ENCODE results near the gene HDAC3. TPM values are rescaled to one million over a fixed set of nuclear protein-coding genes. Genes with fewer than 3 reads are reported as not detected.

The HDAC3 gene
- polyA plus RNA-seq, 4 donors: 39.0 to 65.0 (median 49.6) TPM

GRCh38 chr5:141654298-141654697 is 17.6 kb upstream of the HDAC3 start:
- Histone ChIP-seq H3K27ac (ENCODE audit: low read depth in 1 of 3, low read length in 2 of 3) (no peak overlapping the region), H3K27me3 (ENCODE audit: control insufficient read depth in 3 of 3, insufficient read depth in 3 of 3, low read length in 3 of 3) (no peaks in the 10 kb centered on the region), H3K4me3 (ENCODE audit: low read depth in 1 of 3, low read length in 3 of 3) (no peak overlapping the region), H3K4me1 (ENCODE audit: control insufficient read depth in 3 of 3, insufficient read depth in 2 of 3, low read depth in 1 of 3, low read length in 2 of 3) (peaks cover 0 to 7% (median 3%) of the 10 kb centered on the region in 3 donors), H3K9me3 (ENCODE audit: control insufficient read depth in 2 of 2, insufficient read depth in 1 of 2, low read depth in 1 of 2, low read length in 1 of 2) (no peaks in the 10 kb centered on the region), H3K36me3 (ENCODE audit: control insufficient read depth in 3 of 3, insufficient read depth in 2 of 3, low read depth in 1 of 3, low read length in 3 of 3) (peaks cover 0 to 36% (median 0%) of the 10 kb centered on the region in 3 donors)
- FAIRE-seq (no peak), DNase-seq (no peak)
- WGBS, 3 donors: 58 to 86% (median 75%) methylated on average over 2 of the region's 2 CpGs

DNA sequence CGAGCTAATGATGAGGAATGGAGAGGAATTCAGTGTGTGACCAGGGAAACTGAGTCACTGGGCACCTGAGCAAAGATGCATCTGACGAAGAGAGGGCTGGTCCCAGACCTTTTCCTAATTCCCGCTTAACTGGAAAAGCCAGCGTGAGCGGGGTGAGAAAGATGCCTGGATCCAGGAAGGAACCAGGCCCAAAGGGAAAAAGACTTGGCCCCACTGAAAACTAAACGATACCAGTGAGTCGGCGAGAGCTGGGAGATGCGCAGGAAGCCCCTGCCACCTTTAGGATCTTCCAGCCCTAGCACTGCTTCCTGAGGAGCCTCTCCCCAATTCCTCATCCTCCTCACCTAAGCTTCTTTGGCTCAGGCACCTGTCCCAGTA is 15.1 kb upstream of the HDAC3 start:
- peak overlapping the region; percentile 58 to 80 (median 60) for H3K4me3 ChIP-seq (ENCODE audit: low read depth in 1 of 3, low read length in 3 of 3)
- WGBS, 3 donors: 55 to 70% (median 60%) methylated on average over 9 of the region's 9 CpGs
- DNase-seq (no peak), FAIRE-seq (no peak)
- H3K36me3 ChIP-seq (ENCODE audit: control insufficient read depth in 3 of 3, insufficient read depth in 2 of 3, low read depth in 1 of 3, low read length in 3 of 3): peaks cover 0 to 42% (median 4%) of the 10 kb centered on the region in 3 donors
- no peaks in the 10 kb centered on the region for H3K9me3 ChIP-seq (ENCODE audit: control insufficient read depth in 2 of 2, insufficient read depth in 1 of 2, low read depth in 1 of 2, low read length in 1 of 2)
- H3K27me3 ChIP-seq (ENCODE audit: control insufficient read depth in 3 of 3, insufficient read depth in 3 of 3, low read length in 3 of 3): no peaks in the 10 kb centered on the region
- peak overlapping the region in 1 of 3 donors; percentile 50 for H3K27ac ChIP-seq (ENCODE audit: low read depth in 1 of 3, low read length in 2 of 3)
- H3K4me1 ChIP-seq (ENCODE audit: control insufficient read depth in 3 of 3, insufficient read depth in 2 of 3, low read depth in 1 of 3, low read length in 2 of 3): peaks cover 0 to 7% (median 3%) of the 10 kb centered on the region in 3 donors

GRCh38 chr5:141650851-141651727 is 14.4 kb upstream of the HDAC3 start, which contains the start of gene FCHSD1:
TSS of gene FCHSD1 (minus strand) at chr5:141651418. CDS start at chr5:141651368, 50 bp downstream.
- no peaks in the 10 kb centered on the region for H3K9me3 ChIP-seq (ENCODE audit: control insufficient read depth in 2 of 2, insufficient read depth in 1 of 2, low read depth in 1 of 2, low read length in 1 of 2)
- H3K27me3 ChIP-seq (ENCODE audit: control insufficient read depth in 3 of 3, insufficient read depth in 3 of 3, low read length in 3 of 3): no peaks in the 10 kb centered on the region
- 3 to 5% (median 4%) methylated on average over 48 to 50 of the region's 50 CpGs for WGBS, 3 donors
- FAIRE-seq (no peak), DNase-seq (peak; percentile 82 to 92)
- H3K27ac ChIP-seq (ENCODE audit: low read depth in 1 of 3, low read length in 2 of 3): peak within 1 kb of the TSS in 1 of 3 donors; percentile 74
- H3K36me3 ChIP-seq (ENCODE audit: control insufficient read depth in 3 of 3, insufficient read depth in 2 of 3, low read depth in 1 of 3, low read length in 3 of 3): peaks cover 0 to 39% (median 4%) of the 10 kb centered on the region in 3 donors
- peak within 1 kb of the TSS; percentile 58 to 80 (median 60) for H3K4me3 ChIP-seq (ENCODE audit: low read depth in 1 of 3, low read length in 3 of 3)
- peaks cover 0 to 7% (median 3%) of the 10 kb centered on the region in 3 donors for H3K4me1 ChIP-seq (ENCODE audit: control insufficient read depth in 3 of 3, insufficient read depth in 2 of 3, low read depth in 1 of 3, low read length in 2 of 3)

GRCh38 chr5:141649972-141650371 is 13.3 kb upstream of the HDAC3 start:
- no peak for DNase-seq
- Histone ChIP-seq H3K27ac (ENCODE audit: low read depth in 1 of 3, low read length in 2 of 3) (no peak overlapping the region), H3K9me3 (ENCODE audit: control insufficient read depth in 2 of 2, insufficient read depth in 1 of 2, low read depth in 1 of 2, low read length in 1 of 2) (no peaks in the 10 kb centered on the region), H3K27me3 (ENCODE audit: control insufficient read depth in 3 of 3, insufficient read depth in 3 of 3, low read length in 3 of 3) (no peaks in the 10 kb centered on the region), H3K4me3 (ENCODE audit: low read depth in 1 of 3, low read length in 3 of 3) (no peak overlapping the region), H3K4me1 (ENCODE audit: control insufficient read depth in 3 of 3, insufficient read depth in 2 of 3, low read depth in 1 of 3, low read length in 2 of 3) (peaks cover 0 to 7% (median 3%) of the 10 kb centered on the region in 3 donors), H3K36me3 (ENCODE audit: control insufficient read depth in 3 of 3, insufficient read depth in 2 of 3, low read depth in 1 of 3, low read length in 3 of 3) (peaks cover 0 to 37% (median 4%) of the 10 kb centered on the region in 3 donors)
- no peak for FAIRE-seq

DNA sequence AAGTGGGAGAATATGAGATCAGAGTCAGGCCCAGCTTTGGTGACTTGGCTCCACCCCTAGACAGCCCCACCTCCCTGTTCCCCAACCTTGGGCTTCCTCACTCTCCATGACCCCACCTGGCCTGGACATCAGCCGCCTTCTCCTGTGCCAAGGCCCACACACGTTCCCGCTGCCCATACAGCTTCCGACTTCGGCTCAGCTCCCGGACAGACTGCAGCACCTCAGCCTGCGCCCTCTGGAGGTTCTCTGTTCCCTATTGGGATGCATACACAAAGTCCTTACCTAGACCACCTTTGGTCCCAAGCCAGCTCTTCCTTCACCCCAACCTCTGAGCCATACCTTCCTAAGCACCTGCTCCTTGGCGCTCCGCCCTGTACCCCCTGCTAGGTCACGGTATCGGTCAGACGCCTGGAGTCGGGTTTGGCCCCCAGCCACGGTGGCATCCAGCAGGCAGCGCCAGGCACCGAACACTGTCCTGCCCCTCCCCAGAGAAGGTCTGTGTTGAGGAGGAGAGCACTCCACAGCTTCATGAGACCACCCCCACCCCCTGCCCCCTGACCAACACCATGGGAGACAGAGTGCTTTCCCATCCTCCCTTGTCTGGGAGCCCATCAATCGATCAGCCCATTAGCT is 12.5 kb upstream of the HDAC3 start:
- WGBS, 3 donors: 94 to 95% (median 95%) methylated on average over 15 to 17 of the region's 17 CpGs
- Histone ChIP-seq H3K27me3 (ENCODE audit: control insufficient read depth in 3 of 3, insufficient read depth in 3 of 3, low read length in 3 of 3) (no peaks in the 10 kb centered on the region), H3K27ac (ENCODE audit: low read depth in 1 of 3, low read length in 2 of 3) (no peak overlapping the region), H3K4me1 (ENCODE audit: control insufficient read depth in 3 of 3, insufficient read depth in 2 of 3, low read depth in 1 of 3, low read length in 2 of 3) (peaks cover 0 to 7% (median 3%) of the 10 kb centered on the region in 3 donors), H3K4me3 (ENCODE audit: low read depth in 1 of 3, low read length in 3 of 3) (no peak overlapping the region), H3K9me3 (ENCODE audit: control insufficient read depth in 2 of 2, insufficient read depth in 1 of 2, low read depth in 1 of 2, low read length in 1 of 2) (no peaks in the 10 kb centered on the region), H3K36me3 (ENCODE audit: control insufficient read depth in 3 of 3, insufficient read depth in 2 of 3, low read depth in 1 of 3, low read length in 3 of 3) (peaks cover 0 to 43% (median 7%) of the 10 kb centered on the region in 3 donors)
- FAIRE-seq (no peak), DNase-seq (no peak)

- Histone ChIP-seq H3K4me1 (ENCODE audit: control insufficient read depth in 3 of 3, insufficient read depth in 2 of 3, low read depth in 1 of 3, low read length in 2 of 3) (peaks cover 0 to 7% (median 3%) of the 10 kb centered on the region in 3 donors), H3K4me3 (ENCODE audit: low read depth in 1 of 3, low read length in 3 of 3) (no peak overlapping the region), H3K36me3 (ENCODE audit: control insufficient read depth in 3 of 3, insufficient read depth in 2 of 3, low read depth in 1 of 3, low read length in 3 of 3) (peaks cover 0 to 46% (median 7%) of the 10 kb centered on the region in 3 donors), H3K9me3 (ENCODE audit: control insufficient read depth in 2 of 2, insufficient read depth in 1 of 2, low read depth in 1 of 2, low read length in 1 of 2) (no peaks in the 10 kb centered on the region), H3K27ac (ENCODE audit: low read depth in 1 of 3, low read length in 2 of 3) (no peak overlapping the region), H3K27me3 (ENCODE audit: control insufficient read depth in 3 of 3, insufficient read depth in 3 of 3, low read length in 3 of 3) (no peaks in the 10 kb centered on the region)
- DNase-seq (no peak), FAIRE-seq (no peak)
- 85 to 94% (median 93%) methylated on average over 3 of the region's 3 CpGs for WGBS, 3 donors
These were observed 11.2 kb upstream of the HDAC3 start for GRCh38 chr5:141647851-141648250.

DNA sequence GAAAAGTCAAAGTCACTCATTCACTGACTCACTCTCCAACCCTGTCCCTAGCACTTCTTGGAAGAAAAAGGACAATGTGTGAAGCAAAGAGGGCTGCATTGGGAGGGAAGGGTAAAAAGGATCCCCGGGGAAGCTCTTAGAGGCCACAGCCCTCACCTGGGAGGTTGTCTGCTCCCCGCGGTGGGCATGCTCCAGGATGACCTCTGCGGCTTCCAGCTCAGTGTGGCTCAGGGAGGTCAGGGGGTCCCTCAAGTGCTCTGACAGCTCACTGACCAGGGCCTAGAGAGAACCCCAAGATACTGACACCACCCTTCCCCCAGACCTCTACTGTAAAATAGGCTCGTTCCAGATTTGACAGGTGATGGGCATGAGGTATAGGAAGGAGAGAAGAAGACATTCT is 10.6 kb upstream of the HDAC3 start:
- no peak for FAIRE-seq
- Histone ChIP-seq H3K9me3 (ENCODE audit: control insufficient read depth in 2 of 2, insufficient read depth in 1 of 2, low read depth in 1 of 2, low read length in 1 of 2) (no peaks in the 10 kb centered on the region), H3K36me3 (ENCODE audit: control insufficient read depth in 3 of 3, insufficient read depth in 2 of 3, low read depth in 1 of 3, low read length in 3 of 3) (peaks cover 0 to 50% (median 7%) of the 10 kb centered on the region in 3 donors), H3K4me3 (ENCODE audit: low read depth in 1 of 3, low read length in 3 of 3) (no peak overlapping the region), H3K27me3 (ENCODE audit: control insufficient read depth in 3 of 3, insufficient read depth in 3 of 3, low read length in 3 of 3) (no peaks in the 10 kb centered on the region), H3K4me1 (ENCODE audit: control insufficient read depth in 3 of 3, insufficient read depth in 2 of 3, low read depth in 1 of 3, low read length in 2 of 3) (peaks cover 0 to 7% (median 3%) of the 10 kb centered on the region in 3 donors), H3K27ac (ENCODE audit: low read depth in 1 of 3, low read length in 2 of 3) (no peak overlapping the region)
- no peak for DNase-seq
- 89 to 98% (median 91%) methylated on average over 3 to 5 of the region's 5 CpGs for WGBS, 3 donors

- H3K36me3 ChIP-seq (ENCODE audit: control insufficient read depth in 3 of 3, insufficient read depth in 2 of 3, low read depth in 1 of 3, low read length in 3 of 3): peaks cover 0 to 55% (median 7%) of the 10 kb centered on the region in 3 donors
- 92 to 95% (median 92%) methylated on average over 6 of the region's 6 CpGs for WGBS, 3 donors
- H3K4me1 ChIP-seq (ENCODE audit: control insufficient read depth in 3 of 3, insufficient read depth in 2 of 3, low read depth in 1 of 3, low read length in 2 of 3): peaks cover 0 to 3% (median 0%) of the 10 kb centered on the region in 3 donors
- H3K27ac ChIP-seq (ENCODE audit: low read depth in 1 of 3, low read length in 2 of 3): no peak overlapping the region
- no peak for FAIRE-seq
- H3K27me3 ChIP-seq (ENCODE audit: control insufficient read depth in 3 of 3, insufficient read depth in 3 of 3, low read length in 3 of 3): no peaks in the 10 kb centered on the region
- no peaks in the 10 kb centered on the region for H3K9me3 ChIP-seq (ENCODE audit: control insufficient read depth in 2 of 2, insufficient read depth in 1 of 2, low read depth in 1 of 2, low read length in 1 of 2)
- DNase-seq: no peak
- no peak overlapping the region for H3K4me3 ChIP-seq (ENCODE audit: low read depth in 1 of 3, low read length in 3 of 3)
These were observed 9.4 kb upstream of the HDAC3 start for GRCh38 chr5:141646026-141646425.
